NCI-H146 (cell line): Measurements from ENCODE around the gene EPGN.
A peak's percentile ranks its signal among the peaks of the same experiment; 100 is the strongest.

ENCODE experiments used
- DNase-seq: peaks from one replicate; lab custom pipeline; 2025; lab: John Stamatoyannopoulos, UW

EPGN gene

GRCh38 chr4:74308215-74308614 lies at the start of gene EPGN:
TSS of gene EPGN (plus strand) at chr4:74308470. CDS start at chr4:74308534, 64 bp downstream.
- DNase-seq, result no peak

GRCh38 chr4:74258963-74259362 lies 49.3 kb upstream of the EPGN start:
- no peak for DNase-seq

- no peak for DNase-seq
Observed at GRCh38 chr4:74260036-74260435, 48.2 kb upstream of the EPGN start.

- DNase-seq, result no peak
Observed at GRCh38 chr4:74262522-74262921, 45.7 kb upstream of the EPGN start.

- no peak for DNase-seq
Observed at GRCh38 chr4:74263551-74263950, 44.7 kb upstream of the EPGN start.

- DNase-seq, result no peak
Observed at GRCh38 chr4:74266081-74266480, 42.2 kb upstream of the EPGN start.

- DNase-seq, result peak; percentile 49
Observed at GRCh38 chr4:74267998-74268606, 40.2 kb upstream of the EPGN start.

- no peak for DNase-seq
Observed at GRCh38 chr4:74268643-74269042, 39.6 kb upstream of the EPGN start.

GRCh38 chr4:74278490-74278889 lies 29.8 kb upstream of the EPGN start:
- DNase-seq, result no peak

- no peak for DNase-seq
Observed at GRCh38 chr4:74279716-74280115, 28.6 kb upstream of the EPGN start.

- no peak for DNase-seq
Observed at GRCh38 chr4:74282926-74283325, 25.3 kb upstream of the EPGN start.

GRCh38 chr4:74283614-74284013 lies 24.7 kb upstream of the EPGN start:
- DNase-seq, result no peak

- DNase-seq, result no peak
Observed at GRCh38 chr4:74284053-74284452, 24.2 kb upstream of the EPGN start.

- no peak for DNase-seq
Observed at GRCh38 chr4:74287164-74287563, 21.1 kb upstream of the EPGN start.

GRCh38 chr4:74287791-74288190 lies 20.5 kb upstream of the EPGN start:
- DNase-seq, result no peak

GRCh38 chr4:74291471-74291870 lies 16.8 kb upstream of the EPGN start:
- DNase-seq, result no peak

GRCh38 chr4:74292111-74292870 lies 16.0 kb upstream of the EPGN start:
- DNase-seq, result no peak

GRCh38 chr4:74293558-74293957 lies 14.7 kb upstream of the EPGN start:
- DNase-seq, result no peak

- DNase-seq, result no peak
Observed at GRCh38 chr4:74294681-74295080, 13.6 kb upstream of the EPGN start.

- no peak for DNase-seq
Observed at GRCh38 chr4:74297539-74297938, 10.7 kb upstream of the EPGN start.

- no peak for DNase-seq
Observed at GRCh38 chr4:74304095-74304625, 4.1 kb upstream of the EPGN start.

- no peak for DNase-seq
Observed at GRCh38 chr4:74305000-74305399, 3.3 kb upstream of the EPGN start.

GRCh38 chr4:74307170-74307569 lies 1.1 kb upstream of the EPGN start:
- DNase-seq, result no peak

GRCh38 chr4:74309223-74309622 lies 953 bp downstream of the EPGN start:
- DNase-seq, result no peak
